ENCODE results near the gene TBCEL. TPM values are rescaled to one million over a fixed set of nuclear protein-coding genes. Genes with fewer than 3 reads are reported as not detected.
"Not testable (repeated sequence)": the region's sequence is repeated elsewhere in the genome, so short reads cannot be mapped to it uniquely, and the experiment has no call there.

The TBCEL gene
- total RNA-seq, 4 donors from 2014 or later: 17.1 to 24.7 (median 20.6) TPM

DNA sequence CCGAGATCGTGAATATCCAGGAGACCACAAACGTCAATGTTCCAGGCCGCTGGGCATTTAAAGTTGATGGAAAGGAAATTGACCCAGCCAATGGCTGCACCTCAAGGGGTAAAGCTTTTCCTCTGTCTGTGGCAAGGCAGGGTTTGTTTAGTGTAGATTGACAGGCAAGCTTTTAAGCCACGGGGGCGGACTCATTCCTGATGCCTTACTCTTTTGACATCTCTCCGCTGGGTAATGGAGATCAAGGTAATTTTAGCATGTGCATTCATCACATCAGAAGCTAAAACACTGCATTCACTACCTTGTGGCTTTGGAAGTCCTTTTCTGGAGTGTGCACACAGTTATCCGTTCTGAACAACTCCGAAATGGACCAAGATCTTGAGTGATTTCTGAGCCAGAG lies 89.7 kb downstream of the TBCEL start:
- WGBS, 2 donors: 77 to 85% methylated on average over 9 of the region's 9 CpGs

DNA sequence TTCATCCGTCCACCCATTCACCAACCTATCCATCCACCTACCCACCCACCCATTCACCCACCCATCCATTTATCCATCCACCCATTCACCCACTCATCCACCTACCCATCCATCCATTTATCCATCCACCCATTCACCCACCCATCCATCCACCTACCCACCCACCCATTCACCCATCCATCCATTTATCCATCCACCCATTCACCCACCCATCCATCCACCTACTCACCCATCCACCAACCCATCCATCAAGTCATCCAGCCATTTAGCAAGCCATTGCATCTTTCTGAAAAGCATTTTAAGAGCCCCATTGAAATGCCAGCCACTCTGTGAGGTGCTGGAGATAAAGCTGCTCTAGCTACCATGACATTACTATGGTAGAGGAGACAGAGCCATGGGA lies 91.1 kb downstream of the TBCEL start:
- not testable (repeated sequence) for DNase-seq (ENCODE audit: low spot score in 2 of 2); H3K36me3 ChIP-seq; H3K9me3 ChIP-seq; H3K27me3 ChIP-seq; H3K4me3 ChIP-seq; H3K4me1 ChIP-seq; H3K27ac ChIP-seq
- WGBS, 2 donors: 88 to 90% methylated on average over 1 of the region's 1 CpG

More for the DNA sequence above, 89.7 kb downstream of the TBCEL start:
- TF ChIP-seq, protein P1, sequence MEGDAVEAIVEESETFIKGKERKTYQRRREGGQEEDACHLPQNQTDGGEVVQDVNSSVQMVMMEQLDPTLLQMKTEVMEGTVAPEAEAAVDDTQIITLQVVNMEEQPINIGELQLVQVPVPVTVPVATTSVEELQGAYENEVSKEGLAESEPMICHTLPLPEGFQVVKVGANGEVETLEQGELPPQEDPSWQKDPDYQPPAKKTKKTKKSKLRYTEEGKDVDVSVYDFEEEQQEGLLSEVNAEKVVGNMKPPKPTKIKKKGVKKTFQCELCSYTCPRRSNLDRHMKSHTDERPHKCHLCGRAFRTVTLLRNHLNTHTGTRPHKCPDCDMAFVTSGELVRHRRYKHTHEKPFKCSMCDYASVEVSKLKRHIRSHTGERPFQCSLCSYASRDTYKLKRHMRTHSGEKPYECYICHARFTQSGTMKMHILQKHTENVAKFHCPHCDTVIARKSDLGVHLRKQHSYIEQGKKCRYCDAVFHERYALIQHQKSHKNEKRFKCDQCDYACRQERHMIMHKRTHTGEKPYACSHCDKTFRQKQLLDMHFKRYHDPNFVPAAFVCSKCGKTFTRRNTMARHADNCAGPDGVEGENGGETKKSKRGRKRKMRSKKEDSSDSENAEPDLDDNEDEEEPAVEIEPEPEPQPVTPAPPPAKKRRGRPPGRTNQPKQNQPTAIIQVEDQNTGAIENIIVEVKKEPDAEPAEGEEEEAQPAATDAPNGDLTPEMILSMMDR (IDR thresholded peaks at IDR 0.05): no peak
- TF ChIP-seq POLR2A (IDR thresholded peaks at IDR 0.05) (no peak), EP300 (IDR thresholded peaks at IDR 0.05) (no peak)
- Histone ChIP-seq H3K36me3 (peaks cover 0 to 4% (median 0%) of the 10 kb centered on the region in 3 donors), H3K4me1 (peaks cover 0 to 4% (median 0%) of the 10 kb centered on the region in 4 donors), H3K27ac (no peak overlapping the region), H3K4me3 (no peak overlapping the region), H3K27me3 (no peaks in the 10 kb centered on the region), H3K9me3 (no peaks in the 10 kb centered on the region)
- no peak for DNase-seq (ENCODE audit: low spot score in 2 of 2)

DNA sequence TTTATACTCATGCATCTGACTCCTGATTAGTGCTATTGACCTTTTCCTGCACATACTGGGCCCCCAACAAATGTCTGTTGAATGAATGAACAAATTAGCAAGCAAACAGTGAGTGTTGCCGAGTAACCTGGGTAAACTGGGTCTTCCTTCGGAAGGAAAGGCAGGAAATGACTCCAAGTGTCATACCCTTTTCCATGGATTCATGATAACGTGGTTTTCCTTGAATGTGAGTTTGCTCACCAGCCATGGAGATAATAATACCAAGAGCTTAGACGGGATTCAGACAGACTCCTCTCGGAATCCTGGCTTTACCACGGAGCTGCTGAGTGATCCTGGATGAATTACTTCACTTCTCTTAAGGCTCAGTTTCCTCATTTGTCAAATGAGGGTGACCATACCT lies 93.9 kb downstream of the TBCEL start:
- peaks cover 0 to 5% (median 0%) of the 10 kb centered on the region in 3 donors for H3K36me3 ChIP-seq
- DNase-seq (ENCODE audit: low spot score in 2 of 2): no peak
- no peak overlapping the region for H3K27ac ChIP-seq
- no peaks in the 10 kb centered on the region for H3K4me1 ChIP-seq
- peaks cover 0 to 15% (median 0%) of the 10 kb centered on the region in 4 donors for H3K9me3 ChIP-seq
- TF ChIP-seq EP300 (IDR thresholded peaks at IDR 0.05) (no peak), POLR2A (IDR thresholded peaks at IDR 0.05) (no peak)
- TF ChIP-seq, protein P1 (IDR thresholded peaks at IDR 0.05): no peak
- WGBS, 2 donors: 52 to 62% methylated on average over 6 of the region's 6 CpGs
- H3K4me3 ChIP-seq: no peak overlapping the region
- H3K27me3 ChIP-seq: no peaks in the 10 kb centered on the region

DNA sequence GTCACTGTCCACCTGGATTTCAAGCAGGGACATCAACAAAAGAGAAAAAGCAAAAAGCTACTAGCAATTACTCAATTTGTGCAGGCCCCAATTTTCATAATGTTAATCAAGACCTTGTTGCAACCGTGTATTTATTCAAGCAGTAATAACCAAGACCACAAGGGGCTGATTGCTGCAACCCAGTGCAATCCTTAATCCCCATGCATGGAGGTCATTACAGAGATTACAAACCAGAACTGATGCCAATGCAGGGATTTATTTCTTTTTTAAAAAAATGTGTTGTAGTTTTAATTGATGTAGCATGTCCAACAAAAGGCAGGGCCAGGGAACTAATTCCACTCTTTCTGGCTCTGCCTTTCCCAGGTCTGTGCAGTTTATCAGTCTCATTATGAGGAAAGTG lies 95.5 kb downstream of the TBCEL start:
- Histone ChIP-seq H3K27ac (no peak overlapping the region), H3K36me3 (peaks cover 0 to 5% (median 0%) of the 10 kb centered on the region in 3 donors), H3K27me3 (no peaks in the 10 kb centered on the region), H3K4me3 (no peak overlapping the region), H3K4me1 (no peaks in the 10 kb centered on the region), H3K9me3 (peaks cover 0 to 21% (median 0%) of the 10 kb centered on the region in 4 donors)
- WGBS, 2 donors: 32 to 55% methylated on average over 1 of the region's 1 CpG
- TF ChIP-seq, protein P1 (IDR thresholded peaks at IDR 0.05): no peak
- no peak for TF ChIP-seq EP300 (IDR thresholded peaks at IDR 0.05)
- TF ChIP-seq POLR2A (IDR thresholded peaks at IDR 0.05): no peak
- no peak for DNase-seq (ENCODE audit: low spot score in 2 of 2)

DNA sequence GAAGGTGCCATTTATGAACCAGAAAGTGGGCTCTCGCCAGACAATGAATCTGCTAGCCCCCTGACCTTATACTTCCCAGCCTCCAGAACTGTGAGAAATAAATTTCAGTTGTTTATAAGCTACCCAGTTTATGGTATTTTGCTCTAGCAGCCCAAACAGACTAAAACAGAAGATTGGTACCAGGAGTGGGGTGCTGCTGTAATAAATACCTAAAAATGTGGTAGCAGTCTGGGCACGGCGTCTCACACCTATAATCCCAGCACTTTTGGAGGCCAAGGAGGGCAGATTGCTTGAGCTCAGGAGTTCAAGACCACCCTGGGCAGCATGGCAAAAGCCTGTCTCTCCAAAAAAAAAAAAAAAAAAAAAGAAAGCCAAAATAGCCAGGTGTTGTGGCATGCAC lies 98.4 kb downstream of the TBCEL start:
- Histone ChIP-seq H3K27me3 (no peaks in the 10 kb centered on the region), H3K36me3 (peaks cover 0 to 5% (median 0%) of the 10 kb centered on the region in 3 donors), H3K4me3 (no peak overlapping the region), H3K4me1 (no peaks in the 10 kb centered on the region), H3K9me3 (peaks cover 0 to 21% (median 0%) of the 10 kb centered on the region in 4 donors), H3K27ac (no peak overlapping the region)
- 95 to 98% methylated on average over 3 of the region's 3 CpGs for WGBS, 2 donors
- TF ChIP-seq EP300 (IDR thresholded peaks at IDR 0.05): no peak
- no peak for DNase-seq (ENCODE audit: low spot score in 2 of 2)

DNA sequence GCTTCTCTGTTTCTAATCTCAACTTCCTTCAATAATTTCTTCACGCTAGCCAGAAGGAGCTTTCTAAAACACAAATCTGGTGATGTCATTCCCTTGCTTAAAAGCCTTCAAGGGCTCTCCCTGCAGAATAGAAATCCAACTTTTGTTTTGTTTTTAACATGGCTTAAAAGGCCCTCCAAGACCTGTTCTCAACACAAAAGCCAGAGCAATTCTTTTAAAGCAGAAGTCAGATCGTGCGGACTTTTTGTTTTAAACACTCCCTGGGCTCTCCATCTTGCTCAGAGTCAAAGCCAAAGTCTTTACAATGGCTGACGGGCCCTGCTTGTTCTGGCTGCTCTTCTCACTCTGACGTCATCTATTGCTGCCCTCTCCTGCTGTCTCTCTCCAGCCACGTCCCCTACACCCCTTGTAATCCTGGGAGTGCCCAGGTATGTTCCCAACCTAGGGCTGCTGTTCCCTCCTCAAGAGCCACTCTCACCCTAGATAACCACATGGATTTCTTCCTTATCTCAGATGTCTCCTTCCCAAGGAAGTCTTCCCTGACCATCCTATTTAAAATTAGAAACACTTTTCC lies 99.7 kb downstream of the TBCEL start:
- DNase-seq (ENCODE audit: low spot score in 2 of 2): no peak
- Histone ChIP-seq H3K36me3 (peaks cover 0 to 10% (median 0%) of the 10 kb centered on the region in 3 donors), H3K4me3 (no peak overlapping the region), H3K4me1 (no peaks in the 10 kb centered on the region), H3K27me3 (no peaks in the 10 kb centered on the region), H3K9me3 (peaks cover 0 to 21% (median 0%) of the 10 kb centered on the region in 4 donors), H3K27ac (no peak overlapping the region)
- TF ChIP-seq, protein P1 (IDR thresholded peaks at IDR 0.05): no peak
- TF ChIP-seq EP300 (IDR thresholded peaks at IDR 0.05) (no peak), POLR2A (IDR thresholded peaks at IDR 0.05) (no peak)
- WGBS, 2 donors: 52 to 65% methylated on average over 6 of the region's 6 CpGs
